ENCODE data around the gene RAX2.

GRCh38 chr19:3819989-3820388, 48.0 kb upstream of the RAX2 start:
- no peak for TF ChIP-seq POLR2A (IDR thresholded peaks at IDR 0.05; ENCODE audit: low read depth, low read length)
- TF ChIP-seq POLR2AphosphoS5 (IDR thresholded peaks at IDR 0.05; ENCODE audit: low read depth, low read length): no peak
